ENCODE data around the gene RSPH10B2.
"Not testable (repeated sequence)": the region's sequence is repeated elsewhere in the genome, so short reads cannot be mapped to it uniquely, and the experiment has no call there.

The RSPH10B2 gene

DNA sequence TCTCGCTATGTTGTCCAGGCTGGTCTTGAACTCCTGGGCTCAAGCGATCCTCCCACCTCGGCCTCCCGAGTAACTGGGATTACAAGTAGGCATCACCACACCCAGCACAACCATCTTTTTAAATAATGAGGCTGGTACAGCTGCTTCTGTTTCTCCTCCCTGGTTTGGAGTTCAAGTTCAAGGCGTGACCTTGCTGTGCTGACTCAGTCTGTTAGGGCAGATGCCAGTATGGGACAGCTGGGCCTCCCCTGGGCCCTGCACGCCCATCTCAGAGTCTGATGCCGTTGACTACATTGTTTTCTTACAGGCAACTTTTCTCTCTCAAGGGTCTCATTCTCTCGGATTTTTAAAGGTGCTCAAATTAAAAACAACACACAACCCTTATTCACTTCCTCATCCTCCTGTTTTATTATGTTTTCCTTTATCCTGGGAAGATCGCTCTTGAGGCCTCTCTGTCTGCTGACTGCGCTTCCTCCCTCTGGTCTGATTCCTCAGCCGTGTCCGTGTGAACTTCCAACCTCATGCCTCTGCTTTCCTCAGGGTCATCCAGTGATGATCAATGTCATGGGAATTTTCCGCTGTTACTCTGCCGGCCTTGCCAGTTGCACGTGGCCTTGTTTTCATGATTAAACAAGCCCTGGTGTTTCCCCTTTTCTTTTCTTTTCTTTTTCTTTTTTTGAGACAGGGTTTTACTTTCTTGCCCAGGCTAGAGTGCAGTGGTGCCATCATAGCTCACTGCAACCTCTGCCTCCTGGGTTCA is 38.4 kb downstream of the RSPH10B2 start:
- DNase-seq, result not testable (repeated sequence)

DNA sequence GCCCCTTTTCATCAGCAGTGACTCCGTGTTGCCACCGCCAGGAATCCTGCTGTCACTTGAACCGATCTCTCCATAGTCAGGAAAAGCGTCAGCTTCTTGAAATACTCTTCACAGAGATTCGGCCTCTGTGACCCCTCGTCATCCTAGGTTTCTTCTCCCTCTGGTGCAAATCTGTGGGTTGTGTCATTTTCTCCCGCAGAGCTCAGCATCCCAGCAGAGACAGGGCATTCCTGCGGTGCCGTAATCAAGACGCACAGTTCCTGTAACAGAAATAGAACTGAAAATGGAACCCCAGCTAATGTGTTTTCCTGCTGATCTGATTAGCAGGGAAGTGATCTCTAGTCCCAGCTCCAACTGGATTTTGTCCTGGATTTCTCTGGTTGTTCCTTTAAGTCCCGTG is 40.4 kb downstream of the RSPH10B2 start:
- DNase-seq, result not testable (repeated sequence)

- not testable (repeated sequence) for DNase-seq
Observed at GRCh38 chr7:6797218-6797617, 43.3 kb downstream of the RSPH10B2 start.

DNA sequence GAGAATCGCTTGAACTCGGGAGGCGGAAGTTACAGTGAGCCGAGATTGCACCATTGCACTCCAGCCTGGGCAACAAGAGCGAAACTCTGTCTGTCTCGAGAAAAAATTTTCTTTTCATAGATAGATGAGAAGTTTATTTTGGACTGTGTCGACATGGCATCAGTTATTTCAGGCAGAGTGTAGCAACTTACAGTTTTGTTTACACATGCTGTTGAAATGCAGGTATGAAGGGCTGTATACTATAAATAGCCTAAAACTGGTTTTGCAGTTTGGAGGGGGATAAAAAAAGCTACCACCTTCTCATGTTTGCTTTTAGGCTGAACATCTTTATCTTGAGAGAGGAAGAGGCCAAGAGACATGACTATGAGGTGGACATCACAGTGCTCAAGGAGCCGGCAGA is 44.1 kb downstream of the RSPH10B2 start:
- DNase-seq, result not testable (repeated sequence)

- DNase-seq, result not testable (repeated sequence)
Observed at GRCh38 chr7:6799887-6800286, 46.0 kb downstream of the RSPH10B2 start.

DNA sequence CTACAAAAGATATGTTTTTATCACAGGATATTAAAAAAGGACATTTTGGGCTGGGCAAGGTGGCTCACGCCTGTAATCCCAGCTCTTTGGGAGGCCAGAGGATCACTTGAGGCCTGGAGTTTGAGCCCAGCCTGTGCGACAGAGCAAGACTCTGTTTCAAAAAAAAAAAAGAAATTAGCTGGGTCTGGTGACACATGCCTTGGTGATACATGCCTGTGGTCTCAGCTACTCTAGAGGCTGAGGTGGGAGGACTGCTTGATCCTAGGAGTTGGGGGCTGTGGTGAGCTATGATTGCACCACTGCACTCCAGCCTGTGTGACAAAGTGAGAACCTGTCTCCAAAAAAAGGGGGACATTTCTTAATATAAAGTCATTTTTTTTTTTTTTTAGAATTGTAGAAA is 46.4 kb downstream of the RSPH10B2 start:
- not testable (repeated sequence) for DNase-seq

DNA sequence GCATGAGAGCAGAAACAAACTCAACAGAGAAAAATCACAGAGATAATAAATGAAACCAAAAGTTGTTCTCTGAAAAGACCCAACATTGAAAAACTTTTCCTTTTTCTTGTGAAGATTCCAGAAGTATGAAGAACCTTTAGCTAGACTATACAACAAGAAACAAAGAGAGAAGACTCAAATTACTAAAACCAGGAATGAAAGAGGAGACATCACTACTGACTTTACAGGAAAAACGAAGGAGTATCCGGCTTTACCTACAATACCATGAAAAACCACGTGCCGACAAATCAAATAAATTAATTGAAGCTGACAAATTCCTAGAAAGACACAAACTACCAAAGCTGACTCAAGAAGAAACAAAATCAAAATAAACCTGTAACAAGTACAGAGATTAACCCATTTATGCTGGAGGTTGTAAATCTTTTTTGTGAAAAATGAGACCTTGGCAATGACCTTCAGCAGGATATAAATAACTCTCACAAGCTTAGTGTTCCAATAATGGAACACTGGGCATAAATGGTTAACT is 53.6 kb downstream of the RSPH10B2 start:
- not testable (repeated sequence) for DNase-seq

- not testable (repeated sequence) for DNase-seq
Observed at GRCh38 chr7:6807959-6808358, 54.1 kb downstream of the RSPH10B2 start.

- DNase-seq, result not testable (repeated sequence)
Observed at GRCh38 chr7:6813011-6813410, 59.1 kb downstream of the RSPH10B2 start.

DNA sequence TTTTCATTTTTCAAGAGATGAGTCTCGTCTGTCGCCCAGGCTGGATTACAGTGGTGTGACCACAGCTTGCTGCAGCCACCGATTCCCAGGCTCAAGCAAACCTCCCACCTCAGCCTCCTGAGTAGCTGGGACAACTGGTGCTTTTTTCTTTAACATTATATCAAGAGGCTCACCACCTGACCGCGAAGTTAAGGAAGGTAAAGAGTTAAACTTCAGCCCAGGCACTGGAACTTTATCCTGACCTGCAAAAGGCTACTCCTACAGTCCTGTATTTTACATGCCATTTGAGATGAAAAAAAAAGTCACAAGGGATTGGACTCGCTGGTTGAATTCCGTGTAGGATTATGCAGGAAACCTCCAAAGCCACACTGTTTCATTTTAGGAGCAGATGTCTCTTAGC is 61.6 kb downstream of the RSPH10B2 start:
- not testable (repeated sequence) for DNase-seq

GRCh38 chr7:6821622-6822021 is 67.7 kb downstream of the RSPH10B2 start:
- DNase-seq, result not testable (repeated sequence)

DNA sequence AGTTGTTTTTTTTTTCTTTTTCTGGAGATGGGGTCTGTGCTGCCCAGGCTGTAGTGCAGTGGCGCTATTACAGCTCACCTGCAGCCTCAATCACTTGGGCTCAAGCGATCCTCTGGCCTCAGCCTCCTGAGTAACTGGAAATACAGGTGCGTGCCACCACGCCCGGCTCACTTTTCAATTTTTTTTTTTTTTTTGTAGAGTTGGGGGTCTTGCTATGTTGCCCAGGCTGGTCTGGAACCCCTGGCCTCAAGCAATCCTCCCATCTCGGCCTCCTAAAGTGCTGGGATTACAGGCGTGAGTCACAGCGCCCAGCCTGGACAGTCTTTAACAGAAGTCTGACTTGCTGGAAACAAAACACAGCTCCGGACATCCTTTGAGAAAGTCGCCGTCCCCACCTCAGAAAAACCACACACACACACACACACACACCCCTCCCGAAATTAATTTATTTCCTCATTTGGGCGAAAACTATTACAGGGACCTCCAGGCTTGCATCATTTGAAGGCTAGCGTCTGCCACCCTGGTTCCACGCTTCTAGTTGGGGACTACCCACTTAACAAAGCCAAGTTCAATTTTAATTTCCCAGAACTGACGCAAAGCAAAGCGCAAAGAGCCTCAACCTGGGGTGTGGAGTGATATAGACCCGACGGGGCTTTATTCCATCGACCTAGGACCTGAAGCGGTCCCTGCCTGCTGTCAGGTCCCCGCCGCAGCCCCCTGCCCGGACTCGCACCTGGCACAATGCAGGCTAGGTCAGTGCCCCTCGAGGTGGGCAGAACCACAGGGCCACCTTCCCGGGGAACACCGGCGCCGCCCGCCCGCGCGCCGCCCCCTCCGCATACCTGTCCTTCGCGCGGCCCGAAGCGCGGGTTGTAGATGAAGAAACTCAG is 71.6 kb downstream of the RSPH10B2 start:
- DNase-seq, result not testable (repeated sequence)

DNA sequence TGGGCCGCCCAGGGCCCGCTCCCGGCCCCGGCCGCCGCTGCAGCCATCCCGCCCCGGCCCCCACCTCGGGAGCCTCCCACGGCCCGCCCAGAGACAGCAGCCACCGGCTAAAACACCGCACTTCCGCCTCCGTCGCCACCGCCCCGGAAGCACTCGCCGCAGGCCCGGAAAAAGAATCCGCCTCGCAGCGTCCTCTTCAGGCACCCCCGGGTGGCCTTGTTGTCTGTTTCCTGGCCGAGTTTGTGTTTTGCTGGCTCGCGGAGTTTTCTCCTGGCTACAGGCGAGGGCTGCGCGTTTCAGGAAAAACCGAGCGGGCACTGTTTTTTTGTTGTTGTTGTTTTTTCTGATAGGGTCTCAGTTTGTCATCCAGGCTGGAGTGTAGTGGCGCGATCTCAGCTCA is 72.2 kb downstream of the RSPH10B2 start, which contains the start of gene CCZ1B:
TSS of gene CCZ1B (minus strand) at position 125 of the 400 bp plus-strand sequence. CDS start at position 47, 78 bp downstream.
- peak; percentile 74 for DNase-seq

GRCh38 chr7:6827180-6827579 is 73.3 kb downstream of the RSPH10B2 start:
- not testable (repeated sequence) for DNase-seq

DNA sequence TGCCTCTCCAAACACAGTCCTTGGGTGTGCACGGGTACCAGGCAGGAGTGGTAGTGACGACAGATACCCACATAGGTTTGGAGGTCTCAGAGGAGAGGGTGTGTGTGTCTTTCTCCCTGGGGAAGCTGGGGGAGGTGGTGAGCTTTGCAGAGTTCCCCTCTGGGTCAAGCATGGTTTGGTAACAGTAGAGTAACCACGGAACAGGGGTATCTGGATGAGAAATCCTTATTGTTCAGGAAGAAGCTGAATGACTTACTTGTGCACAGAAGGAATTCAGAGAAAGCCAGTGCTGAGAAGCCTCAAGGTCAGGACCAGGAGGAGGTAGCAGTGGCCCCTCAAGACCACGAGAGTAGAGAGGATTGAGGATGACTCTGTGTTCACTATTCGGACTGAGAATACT is 75.7 kb downstream of the RSPH10B2 start:
- not testable (repeated sequence) for DNase-seq

GRCh38 chr7:6830026-6830425 is 76.1 kb downstream of the RSPH10B2 start:
- DNase-seq, result not testable (repeated sequence)

GRCh38 chr7:6831018-6831725 is 77.3 kb downstream of the RSPH10B2 start:
- DNase-seq, result no peak

- DNase-seq, result no peak
Observed at GRCh38 chr7:6833636-6834035, 79.7 kb downstream of the RSPH10B2 start.

DNA sequence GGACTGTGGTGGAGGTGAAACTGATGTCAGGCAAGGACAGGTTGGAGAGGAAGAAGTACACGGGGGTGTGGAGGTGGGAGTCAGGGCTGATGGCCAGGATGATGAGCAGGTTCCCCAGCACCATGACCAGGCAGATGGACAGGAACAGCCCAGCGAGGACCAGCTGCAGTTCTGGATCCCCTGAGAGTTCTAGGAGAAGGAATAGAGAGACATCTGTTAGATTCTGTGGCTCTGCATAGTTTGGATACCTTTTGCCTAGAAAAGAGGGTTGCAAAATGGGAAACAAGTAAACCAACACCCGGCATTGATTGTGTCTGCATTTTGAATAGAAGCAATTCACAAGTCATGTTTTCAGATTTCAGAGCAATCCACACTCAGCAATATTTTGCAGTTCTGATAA is 81.6 kb downstream of the RSPH10B2 start:
- not testable (repeated sequence) for DNase-seq

GRCh38 chr7:6837081-6837480 is 83.2 kb downstream of the RSPH10B2 start:
- DNase-seq, result not testable (repeated sequence)

- DNase-seq, result not testable (repeated sequence)
Observed at GRCh38 chr7:6842278-6842921, 88.5 kb downstream of the RSPH10B2 start.

- not testable (repeated sequence) for DNase-seq
Observed at GRCh38 chr7:6843092-6843491, 89.2 kb downstream of the RSPH10B2 start.

Data from COR-L47 (cell line).